Stomach (tissue), 19 donors: ENCODE data around the gene KLHL1. TPM values are rescaled to one million over a fixed set of nuclear protein-coding genes. Genes with fewer than 3 reads are reported as not detected.
"Not testable (repeated sequence)": the region's sequence is repeated elsewhere in the genome, so short reads cannot be mapped to it uniquely, and the experiment has no call there.

Experiments used
- DNase-seq, 2 donors: peaks; one replicate each; pipeline versions ENCODE4 v3.0.0 to v3.0.0-alpha.2; 2013 to 2019
- H3K27ac ChIP-seq, 5 donors: fragments of 200-600 bp in 4 of 5; sonication (generic) in 4 of 5; one replicate each; pipeline ENCODE4 v1.5.1; 2013 to 2019; ENCODE audit warnings: mild to moderate bottlenecking in 1 of 5, moderate library complexity in 1 of 5
- H3K27me3 ChIP-seq, 3 donors: fragments of 200-600 bp; sonication (generic); one replicate each; pipeline ENCODE4 v1.5.1; 2017 to 2019; ENCODE audit warnings: mixed run types in 1 of 3
- H3K36me3 ChIP-seq, 4 donors: fragments of 200-600 bp; sonication (generic); 1 replicate in 3 of 4; 2 replicates in 1 of 4; pipeline ENCODE4 v1.5.1; 2016 to 2019
- H3K4me1 ChIP-seq, 4 donors: fragments of 200-600 bp; sonication (generic); one replicate each; pipeline ENCODE4 v1.5.1; 2016 to 2019
- H3K4me3 ChIP-seq, 4 donors: fragments of 200-600 bp; sonication (generic) in 3 of 4; one replicate each; pipeline ENCODE4 v1.5.1; 2016 to 2019; ENCODE audit warnings: mild to moderate bottlenecking in 1 of 4
- H3K9me3 ChIP-seq, 4 donors: fragments of 200-600 bp; sonication (generic); one replicate each; pipeline ENCODE4 v1.5.1; 2016 to 2019
- EP300 ChIP-seq: sonication (generic); formaldehyde crosslinking; IDR thresholded peaks from one replicate; pipeline ENCODE4 v1.6.1; 2017; ENCODE audit warnings: antibody characterized with exemption
- POLR2A ChIP-seq, 4 donors: fragments of 450-650 bp; IDR thresholded peaks; one replicate each; pipeline ENCODE4 v1.6.1; 2016; ENCODE audit warnings: antibody characterized with exemption in 4 of 4, control low read depth in 2 of 4, mild to moderate bottlenecking in 1 of 4, moderate library complexity in 1 of 4
- POLR2AphosphoS5 ChIP-seq, 3 donors: sonication (generic); formaldehyde crosslinking; IDR thresholded peaks; one replicate each; pipeline ENCODE4 v1.6.1; 2016; ENCODE audit warnings: antibody characterized with exemption in 3 of 3
- WGBS, 5 donors: extraction: QIAGEN DNeasy Blood & Tissue Kit in 3 of 5; methylation state at CpG; one replicate each; pipeline versions ENCODE4 v1.1.5 to v1.1.7; 2013 to 2018; 5-methylcytosine and 5-hydroxymethylcytosine counted together
- intact Hi-C: fragments of 100-400 bp; cut with DNase I; formaldehyde crosslinking; loops from one replicate; pipeline ENCODE4 v1.15.1; 2023; ENCODE audit warnings: low total_unique reads
- long read RNA-seq, 10 donors: transcript quantifications; one replicate each; lab custom pipeline, GENCODE V29; 2026
- polyA plus RNA-seq, 3 donors: library from polyadenylated mRNA; stranded (reverse); fragments of 200-250 nt; gene quantifications; one replicate each; pipeline ENCODE4 v1.2.3, GENCODE V29; 2013
- total RNA-seq, 5 donors: library from RNA; depleted of rRNA; stranded (reverse); fragments of >200 nt; gene quantifications; one replicate each; pipeline versions ENCODE4 v1.1.0 to v1.2.3, GENCODE V29; 2014 to 2016
- TF ChIP-seq, protein P1 (sequence below), 7 experiments: fragments of 450-650 bp in 4 of 7; fragments of 200-600 bp in 3 of 7; sonication (generic) in 3 of 7; IDR thresholded peaks; one replicate each; pipeline ENCODE4 v1.5.1; 2016 to 2019; ENCODE audit warnings: antibody characterized with exemption in 7 of 7, control low read depth in 2 of 7, mild to moderate bottlenecking in 1 of 7
- donor health status: healthy with polysubstance abuse.
- donor health status: Bipolar disorder and iron deficiency.
- donor health status: healthy.

The KLHL1 gene, protein sequence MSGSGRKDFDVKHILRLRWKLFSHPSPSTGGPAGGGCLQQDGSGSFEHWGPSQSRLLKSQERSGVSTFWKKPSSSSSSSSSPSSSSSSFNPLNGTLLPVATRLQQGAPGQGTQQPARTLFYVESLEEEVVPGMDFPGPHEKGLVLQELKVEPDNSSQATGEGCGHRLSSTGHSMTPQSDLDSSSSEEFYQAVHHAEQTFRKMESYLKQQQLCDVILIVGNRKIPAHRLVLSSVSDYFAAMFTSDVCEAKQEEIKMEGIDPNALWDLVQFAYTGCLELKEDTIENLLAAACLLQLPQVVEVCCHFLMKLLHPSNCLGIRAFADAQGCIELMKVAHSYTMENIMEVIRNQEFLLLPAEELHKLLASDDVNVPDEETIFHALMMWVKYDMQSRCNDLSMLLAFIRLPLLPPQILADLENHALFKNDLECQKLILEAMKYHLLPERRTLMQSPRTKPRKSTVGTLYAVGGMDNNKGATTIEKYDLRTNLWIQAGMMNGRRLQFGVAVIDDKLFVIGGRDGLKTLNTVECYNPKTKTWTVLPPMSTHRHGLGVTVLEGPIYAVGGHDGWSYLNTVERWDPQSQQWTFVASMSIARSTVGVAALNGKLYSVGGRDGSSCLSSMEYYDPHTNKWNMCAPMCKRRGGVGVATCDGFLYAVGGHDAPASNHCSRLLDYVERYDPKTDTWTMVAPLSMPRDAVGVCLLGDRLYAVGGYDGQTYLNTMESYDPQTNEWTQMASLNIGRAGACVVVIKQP
- total RNA-seq (under 1 TPM in 3 of 5 donors, not detected in 2; 0.14 to 0.45 (median 0.37) TPM), polyA plus RNA-seq (not detected)
- long read RNA-seq, donor 1, result 0 reads
- long read RNA-seq, donor 2, result 0 reads
- long read RNA-seq, donor 3, result 0 reads
- long read RNA-seq, donor 4, result 0 reads
- long read RNA-seq, donor 5, result 0 reads
- long read RNA-seq, donor 6, result 0 reads
- long read RNA-seq, donor 7, result 0 reads
- long read RNA-seq, donor 8, result 0 reads
- long read RNA-seq, donor 9, result 0 reads
- long read RNA-seq, donor 10, result 0 reads

DNA sequence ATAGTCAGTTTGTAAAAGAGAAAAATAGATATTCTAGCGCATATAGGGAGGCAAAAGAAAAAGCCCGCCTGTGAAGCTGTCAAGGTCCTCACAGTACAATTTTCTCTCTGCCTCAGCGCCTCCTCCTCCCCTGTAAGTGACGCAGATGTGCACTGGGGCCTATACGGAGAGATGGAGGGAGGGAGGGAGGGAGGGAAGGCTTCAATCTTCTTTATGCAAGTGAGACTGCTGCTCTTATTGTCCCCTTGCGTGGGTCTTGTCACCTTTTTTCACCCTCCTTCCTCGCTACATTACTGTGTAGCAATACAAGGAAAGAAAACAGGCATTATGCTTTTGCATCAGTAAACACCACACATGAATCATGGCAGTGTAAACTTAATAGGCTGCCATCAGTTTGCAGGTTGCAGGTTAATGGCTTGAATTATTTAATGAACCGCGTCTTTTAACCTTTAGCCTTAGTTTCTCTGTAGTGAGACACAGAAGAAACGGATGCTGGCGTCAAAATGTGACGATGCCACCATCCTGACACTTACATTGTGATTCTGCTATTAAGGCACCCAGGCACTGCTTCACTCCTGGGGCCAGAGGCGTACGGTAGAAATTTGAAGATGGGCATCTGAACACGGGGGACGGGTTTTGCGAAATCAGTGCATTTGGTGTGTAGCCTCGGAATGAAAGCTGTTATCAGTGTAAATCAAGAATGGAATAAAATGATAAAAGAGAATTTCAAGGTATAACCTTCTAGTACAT lies at the start of gene KLHL1:
Gene KLHL1 (minus strand): TSS at position 97 of the 750 bp plus-strand sequence. CDS start 753 bp downstream, outside the sequence.
- DNase-seq, result peak in 1 of 2 donors; percentile 17
- peak within 1 kb of the TSS in 2 of 4 donors; percentile 6 to 27 for H3K4me3 ChIP-seq
- H3K27me3 ChIP-seq, result peaks cover 0 to 20% (median 9%) of the 10 kb centered on the region in 3 donors
- H3K9me3 ChIP-seq, result no peaks in the 10 kb centered on the region
- no peak within 1 kb of the TSS for H3K27ac ChIP-seq
- H3K4me1 ChIP-seq, result peaks cover 0 to 10% (median 6%) of the 10 kb centered on the region in 4 donors
- H3K36me3 ChIP-seq, result no peaks in the 10 kb centered on the region
- TF ChIP-seq, protein P1, sequence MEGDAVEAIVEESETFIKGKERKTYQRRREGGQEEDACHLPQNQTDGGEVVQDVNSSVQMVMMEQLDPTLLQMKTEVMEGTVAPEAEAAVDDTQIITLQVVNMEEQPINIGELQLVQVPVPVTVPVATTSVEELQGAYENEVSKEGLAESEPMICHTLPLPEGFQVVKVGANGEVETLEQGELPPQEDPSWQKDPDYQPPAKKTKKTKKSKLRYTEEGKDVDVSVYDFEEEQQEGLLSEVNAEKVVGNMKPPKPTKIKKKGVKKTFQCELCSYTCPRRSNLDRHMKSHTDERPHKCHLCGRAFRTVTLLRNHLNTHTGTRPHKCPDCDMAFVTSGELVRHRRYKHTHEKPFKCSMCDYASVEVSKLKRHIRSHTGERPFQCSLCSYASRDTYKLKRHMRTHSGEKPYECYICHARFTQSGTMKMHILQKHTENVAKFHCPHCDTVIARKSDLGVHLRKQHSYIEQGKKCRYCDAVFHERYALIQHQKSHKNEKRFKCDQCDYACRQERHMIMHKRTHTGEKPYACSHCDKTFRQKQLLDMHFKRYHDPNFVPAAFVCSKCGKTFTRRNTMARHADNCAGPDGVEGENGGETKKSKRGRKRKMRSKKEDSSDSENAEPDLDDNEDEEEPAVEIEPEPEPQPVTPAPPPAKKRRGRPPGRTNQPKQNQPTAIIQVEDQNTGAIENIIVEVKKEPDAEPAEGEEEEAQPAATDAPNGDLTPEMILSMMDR (IDR thresholded peaks at IDR 0.05), result no peak
- TF ChIP-seq EP300 (no peak), POLR2A (IDR thresholded peaks at IDR 0.05) (no peak), POLR2AphosphoS5 (IDR thresholded peaks at IDR 0.05) (no peak)
- intact Hi-C loops, result no loop called here
- 65 to 85% (median 74%) methylated on average over 18 of the region's 18 CpGs for WGBS, 5 donors

DNA sequence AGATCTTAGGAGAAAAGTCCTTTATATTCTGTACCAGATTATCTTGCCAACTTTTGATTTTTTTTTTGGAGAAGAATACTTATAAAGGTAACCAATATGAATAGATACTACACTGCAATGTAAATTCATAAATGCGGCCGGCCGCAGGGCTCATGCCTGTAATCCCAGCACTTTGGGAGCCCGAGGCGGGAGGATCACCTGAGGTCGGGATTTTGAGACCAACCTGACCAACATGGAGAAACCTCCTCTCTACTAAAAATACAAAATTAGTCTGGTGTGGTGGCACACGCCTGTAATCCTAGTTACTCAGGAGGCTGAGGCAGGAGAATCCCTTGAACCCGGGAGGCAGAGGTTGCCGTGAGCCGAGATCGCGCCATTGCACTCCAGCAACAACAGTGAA lies 34.4 kb upstream of the KLHL1 start:
- intact Hi-C loops, result not testable (repeated sequence)

DNA sequence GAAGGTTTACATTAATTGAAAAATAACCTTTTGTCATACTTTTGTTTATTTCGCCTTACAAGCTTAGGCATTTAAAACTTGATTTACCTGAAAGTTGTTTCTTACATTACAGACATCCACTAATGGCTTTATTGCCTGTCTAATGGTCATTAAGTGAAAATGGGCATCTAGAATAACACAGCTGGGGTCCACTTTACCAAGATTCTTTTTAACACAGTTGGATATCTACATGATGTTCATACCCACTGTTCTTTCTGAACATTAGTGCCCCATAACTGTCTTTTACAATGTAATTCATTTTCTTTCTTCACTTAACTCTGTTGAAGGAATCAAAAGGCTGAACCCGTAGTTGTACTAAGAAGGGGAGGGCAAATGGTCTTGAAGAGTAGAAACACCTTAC lies 19.8 kb upstream of the KLHL1 start:
- Histone ChIP-seq H3K36me3 (no peaks in the 10 kb centered on the region), H3K9me3 (no peaks in the 10 kb centered on the region), H3K4me1 (no peaks in the 10 kb centered on the region), H3K27ac (no peak overlapping the region), H3K4me3 (no peak overlapping the region), H3K27me3 (no peaks in the 10 kb centered on the region)
- 51 to 85% (median 85%) methylated on average over 2 of the region's 2 CpGs for WGBS, 5 donors
- TF ChIP-seq, protein P1 (IDR thresholded peaks at IDR 0.05), result no peak
- TF ChIP-seq POLR2AphosphoS5 (IDR thresholded peaks at IDR 0.05), result no peak
- intact Hi-C loops, result no loop called here
- DNase-seq, result no peak

More for the DNA sequence above, 34.4 kb upstream of the KLHL1 start:
- WGBS, 5 donors, result 96 to 97% (median 96%) methylated on average over 12 of the region's 12 CpGs
- not testable (repeated sequence) for H3K4me1 ChIP-seq, H3K27ac ChIP-seq, H3K9me3 ChIP-seq, H3K36me3 ChIP-seq, H3K27me3 ChIP-seq, DNase-seq, H3K4me3 ChIP-seq

DNA sequence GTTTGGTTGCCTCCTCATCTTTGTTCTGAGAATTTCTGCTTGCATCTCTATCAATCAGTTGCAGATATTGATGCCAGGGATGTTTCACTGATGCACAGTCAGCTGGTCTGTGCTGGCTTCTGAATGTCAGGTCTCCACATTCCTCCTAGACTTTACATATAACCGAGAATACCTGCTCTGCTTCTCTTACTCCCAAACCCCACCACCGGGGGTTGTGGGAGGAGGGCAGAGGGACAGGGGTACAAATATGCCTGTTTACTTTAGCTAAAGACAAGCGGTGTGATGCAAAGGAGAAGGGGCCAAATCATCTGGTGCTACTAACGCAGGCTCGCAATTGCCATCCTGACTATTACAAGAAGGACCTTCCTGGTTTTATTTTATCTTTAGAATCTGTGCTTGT lies 17.4 kb upstream of the KLHL1 start:
- intact Hi-C loops, result no loop called here
- H3K4me3 ChIP-seq, result no peak overlapping the region
- 70 to 86% (median 81%) methylated on average over 5 of the region's 5 CpGs for WGBS, 5 donors

More for the DNA sequence above, 17.4 kb upstream of the KLHL1 start:
- Histone ChIP-seq H3K27me3 (no peaks in the 10 kb centered on the region), H3K27ac (no peak overlapping the region), H3K4me1 (no peaks in the 10 kb centered on the region), H3K36me3 (no peaks in the 10 kb centered on the region), H3K9me3 (no peaks in the 10 kb centered on the region)
- TF ChIP-seq EP300 (no peak), POLR2A (IDR thresholded peaks at IDR 0.05) (no peak), POLR2AphosphoS5 (IDR thresholded peaks at IDR 0.05) (no peak)
- TF ChIP-seq, protein P1 (IDR thresholded peaks at IDR 0.05), result no peak
- no peak for DNase-seq
